Measurements from ENCODE around the gene SCCPDH. TPM values are rescaled to one million over a fixed set of nuclear protein-coding genes. Genes with fewer than 3 reads are reported as not detected.

The SCCPDH gene
- total and polyA plus RNA-seq, 9 donors = 14.7 to 26.2 (median 23.8) TPM

DNA sequence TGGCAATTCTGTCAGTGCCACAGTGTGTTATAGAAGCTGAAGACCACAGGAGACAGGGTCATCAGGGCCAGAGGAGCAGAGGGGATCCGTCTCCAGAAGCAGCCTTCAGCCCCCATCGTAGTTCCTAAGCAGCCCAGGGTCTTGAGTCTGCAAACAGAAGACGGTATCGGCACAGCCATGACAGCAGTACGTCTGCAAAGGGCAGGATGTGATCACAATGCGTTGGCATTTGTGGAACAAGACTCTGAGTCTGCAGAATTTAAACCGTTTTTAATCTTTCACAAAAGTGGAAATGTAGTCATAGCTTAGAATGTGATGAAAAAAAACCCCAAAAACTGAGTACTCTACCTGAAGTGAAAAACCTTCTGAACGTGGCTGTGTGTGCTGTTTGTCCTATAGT, 44.0 kb upstream of the SCCPDH start:
- Histone ChIP-seq H3K27ac (no peak overlapping the region), H3K27me3 (no peaks in the 10 kb centered on the region), H3K36me3 (no peaks in the 10 kb centered on the region), H3K4me3 (no peak overlapping the region), H3K9me3 (no peaks in the 10 kb centered on the region), H3K4me1 (ENCODE audit: insufficient read depth) (peaks cover 2% of the 10 kb centered on the region)
- 74 to 78% (median 76%) methylated on average over 8 of the region's 8 CpGs for whole genome bisulfite sequencing, 3 donors
- TF ChIP-seq POLR2A (IDR thresholded peaks at IDR 0.05) (no peak), EP300 (IDR thresholded peaks at IDR 0.05) (no peak), CTCF (IDR thresholded peaks at IDR 0.05) (no peak)
- DNase-seq = no peak
- intact Hi-C loops (cut with DNase I) = no loop called here

GRCh38 chr1:246680696-246681130, 43.5 kb upstream of the SCCPDH start:
- DNase-seq = no peak
- Histone ChIP-seq H3K9me3 (no peaks in the 10 kb centered on the region), H3K36me3 (no peaks in the 10 kb centered on the region), H3K27me3 (no peaks in the 10 kb centered on the region), H3K4me1 (ENCODE audit: insufficient read depth) (peaks cover 2% of the 10 kb centered on the region), H3K4me3 (no peak overlapping the region), H3K27ac (no peak overlapping the region)
- 37 to 41% (median 39%) methylated on average over 10 of the region's 10 CpGs for WGBS, 3 donors
- intact Hi-C loops (cut with DNase I) = no loop called here
- TF ChIP-seq CTCF (IDR thresholded peaks at IDR 0.05) (no peak), EP300 (IDR thresholded peaks at IDR 0.05) (no peak), POLR2A (IDR thresholded peaks at IDR 0.05) (no peak)

DNA sequence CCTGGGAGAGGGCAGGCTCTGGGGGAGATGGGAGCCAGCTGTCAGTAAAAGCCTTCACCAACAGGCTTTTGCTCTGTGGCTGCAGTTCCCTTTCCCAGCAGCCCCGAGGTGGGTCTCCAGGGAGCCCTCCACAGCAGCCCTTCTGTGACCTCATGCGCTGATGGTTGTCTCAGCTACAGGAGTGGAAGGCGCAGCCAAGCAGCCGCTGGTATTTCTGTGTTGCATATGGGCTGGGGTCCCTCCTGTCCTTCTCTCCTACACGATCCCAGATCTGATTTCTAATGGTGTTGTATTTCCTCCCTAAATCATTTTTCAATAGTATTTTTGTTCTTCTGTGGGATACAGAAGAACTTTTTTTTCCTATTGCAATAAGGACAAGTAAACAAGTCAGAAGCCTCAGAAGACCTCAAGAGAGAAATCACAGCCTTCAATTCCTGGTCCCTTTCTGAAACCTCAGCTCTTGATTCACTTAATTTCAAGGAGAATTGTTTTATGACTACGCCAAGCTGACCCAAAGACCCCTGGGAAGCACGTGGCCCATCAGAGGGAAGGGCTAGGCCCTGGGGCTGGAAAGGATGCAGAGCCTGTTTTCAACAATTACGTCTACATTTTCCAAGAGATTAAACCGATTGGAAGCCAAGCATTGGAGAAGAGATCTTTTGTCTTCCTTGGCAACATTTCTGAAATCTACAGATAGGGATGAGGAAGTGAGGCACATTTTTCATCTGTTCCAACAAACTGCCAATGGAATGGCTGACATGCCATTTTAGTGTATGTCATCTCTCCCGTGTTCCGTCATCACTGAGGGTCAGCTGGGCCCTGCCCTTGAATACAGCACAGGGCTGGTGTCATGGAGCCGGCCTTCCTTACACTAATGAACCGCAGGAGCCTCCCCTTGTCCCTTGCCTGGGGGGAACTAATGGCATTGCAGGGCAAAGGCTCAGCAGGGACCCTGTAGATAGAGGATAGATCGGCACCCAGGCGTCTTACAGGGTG, 42.0 kb upstream of the SCCPDH start:
- H3K36me3 ChIP-seq = no peaks in the 10 kb centered on the region
- 61 to 67% (median 65%) methylated on average over 15 of the region's 15 CpGs for WGBS, 3 donors
- H3K27ac ChIP-seq = no peak overlapping the region
- H3K4me1 ChIP-seq (ENCODE audit: insufficient read depth) = peaks cover 2% of the 10 kb centered on the region
- no peak overlapping the region for H3K4me3 ChIP-seq
- no peak for DNase-seq
- TF ChIP-seq POLR2A (IDR thresholded peaks at IDR 0.05) = no peak
- no peak for TF ChIP-seq CTCF (IDR thresholded peaks at IDR 0.05)
- no peak for TF ChIP-seq EP300 (IDR thresholded peaks at IDR 0.05)
- no peaks in the 10 kb centered on the region for H3K27me3 ChIP-seq
- intact Hi-C loops (cut with DNase I) = no loop called here
- no peaks in the 10 kb centered on the region for H3K9me3 ChIP-seq

DNA sequence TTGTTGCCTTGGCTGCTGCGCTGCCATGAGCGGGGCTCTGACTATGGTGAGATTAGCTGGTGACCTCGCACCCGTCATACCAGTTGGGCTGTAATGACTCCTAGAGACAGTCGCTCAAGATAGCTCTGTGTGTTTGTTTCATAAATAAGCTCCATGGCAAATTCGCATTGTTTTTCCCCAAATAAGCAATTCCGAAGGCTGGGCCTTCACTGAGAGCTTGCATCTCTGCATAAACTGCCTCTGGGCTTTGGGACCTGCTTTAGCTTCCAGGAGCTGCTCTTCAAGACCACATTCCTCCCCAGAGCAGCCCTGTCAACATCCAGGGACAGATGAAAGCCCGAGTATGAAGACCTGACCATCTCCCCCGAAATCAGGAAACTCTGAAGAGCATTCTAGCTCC, 40.7 kb upstream of the SCCPDH start:
- H3K9me3 ChIP-seq = no peaks in the 10 kb centered on the region
- no peak for TF ChIP-seq EP300 (IDR thresholded peaks at IDR 0.05)
- TF ChIP-seq POLR2A (IDR thresholded peaks at IDR 0.05) = no peak
- no peaks in the 10 kb centered on the region for H3K27me3 ChIP-seq
- no peak for DNase-seq
- H3K36me3 ChIP-seq = no peaks in the 10 kb centered on the region
- whole genome bisulfite sequencing, 3 donors = 93% methylated on average over 9 of the region's 9 CpGs
- intact Hi-C loops (cut with DNase I) = no loop called here
- no peak overlapping the region for H3K4me3 ChIP-seq
- H3K27ac ChIP-seq = no peak overlapping the region
- peaks cover 2% of the 10 kb centered on the region for H3K4me1 ChIP-seq (ENCODE audit: insufficient read depth)

- DNase-seq = no peak
- Histone ChIP-seq H3K36me3 (no peaks in the 10 kb centered on the region), H3K9me3 (no peaks in the 10 kb centered on the region), H3K27ac (no peak overlapping the region), H3K4me1 (ENCODE audit: insufficient read depth) (peaks cover 2% of the 10 kb centered on the region), H3K4me3 (no peak overlapping the region), H3K27me3 (no peaks in the 10 kb centered on the region)
- TF ChIP-seq EP300 (IDR thresholded peaks at IDR 0.05) = no peak
- no peak for TF ChIP-seq CTCF (IDR thresholded peaks at IDR 0.05)
- TF ChIP-seq POLR2A (IDR thresholded peaks at IDR 0.05) = no peak
- intact Hi-C loops (cut with DNase I) = no loop called here
- WGBS, 3 donors = 80 to 83% (median 80%) methylated on average over 14 of the region's 14 CpGs
Observed at GRCh38 chr1:246687002-246687401, 37.2 kb upstream of the SCCPDH start.

All from ovary (tissue), 9 donors.